NCI-H1436 treated with DMSO at 0.1 percent for 48 hours (cell line): ENCODE measurements around the gene ZBTB7C.

Experiments used
- DNase-seq: peaks from one replicate; lab custom pipeline; 2025; lab: John Stamatoyannopoulos, UW

The ZBTB7C gene

GRCh38 chr18:48085781-48086487 lies 323.2 kb downstream of the ZBTB7C start:
- no peak for DNase-seq

GRCh38 chr18:48084858-48085257 lies 324.3 kb downstream of the ZBTB7C start:
- DNase-seq = no peak

GRCh38 chr18:48084041-48084757 lies 325.0 kb downstream of the ZBTB7C start:
- no peak for DNase-seq

GRCh38 chr18:48080546-48080945 lies 328.6 kb downstream of the ZBTB7C start:
- no peak for DNase-seq

GRCh38 chr18:48079885-48080284 lies 329.3 kb downstream of the ZBTB7C start:
- no peak for DNase-seq

GRCh38 chr18:48078448-48078847 lies 330.7 kb downstream of the ZBTB7C start:
- DNase-seq = no peak

GRCh38 chr18:48077291-48077690 lies 331.9 kb downstream of the ZBTB7C start:
- DNase-seq = no peak

GRCh38 chr18:48076461-48076860 lies 332.7 kb downstream of the ZBTB7C start:
- DNase-seq = no peak

GRCh38 chr18:48075707-48076093 lies 333.5 kb downstream of the ZBTB7C start:
- no peak for DNase-seq

- no peak for DNase-seq
These were observed 334.1 kb downstream of the ZBTB7C start for GRCh38 chr18:48074929-48075706.

GRCh38 chr18:48073211-48073930 lies 335.8 kb downstream of the ZBTB7C start:
- DNase-seq = no peak

- no peak for DNase-seq
These were observed 336.6 kb downstream of the ZBTB7C start for GRCh38 chr18:48072428-48073204.

- no peak for DNase-seq
These were observed 340.2 kb downstream of the ZBTB7C start for GRCh38 chr18:48068916-48069445.

GRCh38 chr18:48066225-48066652 lies 342.9 kb downstream of the ZBTB7C start:
- DNase-seq = no peak

- no peak for DNase-seq
These were observed 343.6 kb downstream of the ZBTB7C start for GRCh38 chr18:48065601-48065995.

- no peak for DNase-seq
These were observed 344.1 kb downstream of the ZBTB7C start for GRCh38 chr18:48064978-48065600.

- DNase-seq = no peak
These were observed 347.2 kb downstream of the ZBTB7C start for GRCh38 chr18:48061781-48062570.

GRCh38 chr18:48060970-48061369 lies 348.2 kb downstream of the ZBTB7C start:
- no peak for DNase-seq

GRCh38 chr18:48060346-48060745 lies 348.8 kb downstream of the ZBTB7C start:
- DNase-seq = no peak
